ENCODE measurements around the gene APBA2. TPM values are rescaled to one million over a fixed set of nuclear protein-coding genes. Genes with fewer than 3 reads are reported as not detected.

Gene APBA2
- total and polyA plus RNA-seq, 10 of the 15 experiments (the other 5 are each of a cell fraction or from before 2014, with no cell fraction given): 0.06 to 0.26 (median 0.07) TPM; not detected in 7

GRCh38 chr15:28912422-28912821 lies 26.6 kb downstream of the APBA2 start:
- ChIA-PET SMC1A (ENCODE audit: uncharacterized antibody, unreplicated experiment) (no interaction called here), RAD21 (ENCODE audit: unreplicated experiment) (no interaction called here), POLR2A (no interaction called here), CTCF (no interaction called here)
- ATAC-seq (no peak), FAIRE-seq (no peak), DNase-seq (ENCODE audit: low read depth, low spot score) (no peak)
- Histone ChIP-seq H3K79me2 (ENCODE audit: control insufficient read depth, insufficient read depth, low read length) (no peaks in the 10 kb centered on the region), H3K27ac (ENCODE audit: control insufficient read depth, insufficient read depth) (no peak overlapping the region), H3K27me3 (replicated peaks in 1 of 2; ENCODE audit: control insufficient read depth in 2 of 2, insufficient read depth in 2 of 2, low read length in 1 of 2) (no peaks in the 10 kb centered on the region), H3K4me3 (no peak overlapping the region), H3K36me3 (ENCODE audit: control insufficient read depth in 2 of 2, insufficient read depth in 2 of 2, low read length in 1 of 2) (no peaks in the 10 kb centered on the region), H4K20me1 (ENCODE audit: control insufficient read depth, insufficient read depth) (no peaks in the 10 kb centered on the region), H3K4me1 (ENCODE audit: control insufficient read depth, insufficient read depth, low read length) (no peaks in the 10 kb centered on the region), H2AFZ (ENCODE audit: control insufficient read depth, low read depth, low read length) (no peak overlapping the region), H3K9ac (ENCODE audit: control insufficient read depth, insufficient read depth, low read length) (no peak overlapping the region), H3K9me3 (replicated peaks; ENCODE audit: control insufficient read depth, insufficient read depth, low read length) (no peaks in the 10 kb centered on the region), H3K4me2 (ENCODE audit: control insufficient read depth, insufficient read depth) (no peak overlapping the region)
- BruUV-seq (replicated peaks): no TSS peak
- intact Hi-C loops (cut with micrococcal nuclease; ENCODE audit: unreplicated experiment) (no loop called here), in situ Hi-C loops (cut with MboI) (no loop called here)
- WGBS (ENCODE audit: insufficient coverage, insufficient replicate concordance, low lambda C conversion rate, missing lambda C conversion rate): 85% methylated on average over 2 of the region's 2 CpGs
- TF ChIP-seq MTA2 (IDR thresholded peaks at IDR 0.05; ENCODE audit: low read depth) (no peak), HDAC6 (IDR thresholded peaks at IDR 0.05; ENCODE audit: unreplicated experiment) (no peak), SKIL (IDR thresholded peaks at IDR 0.05; ENCODE audit: low read depth, poor library complexity, severe bottlenecking) (no peak), IKZF2 (IDR thresholded peaks at IDR 0.05) (no peak), ETV6 (conservative IDR thresholded peaks at IDR 0.05 in 1 of 2, IDR thresholded peaks at IDR 0.05 in 1 of 2; ENCODE audit: borderline replicate concordance in 1 of 2, low read depth in 1 of 2) (no peak), ZNF622 (IDR thresholded peaks at IDR 0.05) (no peak), ATF2 (IDR thresholded peaks at IDR 0.05; ENCODE audit: low read length) (no peak), CEBPB (IDR thresholded peaks at IDR 0.05; ENCODE audit: borderline replicate concordance in 1 of 2, low read depth in 2 of 2, low read length in 2 of 2) (no peak), ZNF384 (IDR thresholded peaks at IDR 0.05; ENCODE audit: borderline replicate concordance, low read depth, low read length) (no peak), FOXK2 (IDR thresholded peaks at IDR 0.05) (no peak)
- TF ChIP-seq, protein P1, sequence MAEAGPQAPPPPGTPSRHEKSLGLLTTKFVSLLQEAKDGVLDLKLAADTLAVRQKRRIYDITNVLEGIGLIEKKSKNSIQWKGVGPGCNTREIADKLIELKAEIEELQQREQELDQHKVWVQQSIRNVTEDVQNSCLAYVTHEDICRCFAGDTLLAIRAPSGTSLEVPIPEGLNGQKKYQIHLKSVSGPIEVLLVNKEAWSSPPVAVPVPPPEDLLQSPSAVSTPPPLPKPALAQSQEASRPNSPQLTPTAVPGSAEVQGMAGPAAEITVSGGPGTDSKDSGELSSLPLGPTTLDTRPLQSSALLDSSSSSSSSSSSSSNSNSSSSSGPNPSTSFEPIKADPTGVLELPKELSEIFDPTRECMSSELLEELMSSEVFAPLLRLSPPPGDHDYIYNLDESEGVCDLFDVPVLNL (IDR thresholded peaks at IDR 0.05; ENCODE audit: low read depth, low read length): no peak
